Psoas muscle (tissue), 8 donors: ENCODE data around the gene TFF1. TPM values are rescaled to one million over a fixed set of nuclear protein-coding genes. Genes with fewer than 3 reads are reported as not detected.

Experiments used
- ATAC-seq, 4 donors: fragments of 200-7000 bp; cut with Tn5 transposase; one replicate each; pipeline ENCODE4 v1.9.1; 2020; ENCODE audit warnings: moderate library complexity in 3 of 4, mild to moderate bottlenecking in 2 of 4
- DNase-seq, 2 donors: peaks; one replicate each; pipeline ENCODE4 v3.0.0-alpha.2; 2020
- H3K27ac ChIP-seq: fragments of 200-600 bp; one replicate; pipeline ENCODE4 v1.8.0; 2022
- H3K27me3 ChIP-seq, 3 donors: fragments of 200-600 bp in 1 of 3; one replicate each; pipeline versions ENCODE4 v1.6.1 to v1.8.0; 2013 to 2022; ENCODE audit warnings: low read length in 2 of 3, mild to moderate bottlenecking in 2 of 3, moderate library complexity in 1 of 3; ENCODE audit not compliant: insufficient read depth in 3 of 3
- H3K36me3 ChIP-seq, 2 donors: fragments of 200-600 bp in 1 of 2; one replicate each; pipeline versions ENCODE4 v1.6.1 to v1.8.0; 2013 to 2022; ENCODE audit warnings: low read depth in 1 of 2, mild to moderate bottlenecking in 1 of 2, moderate library complexity in 1 of 2; ENCODE audit not compliant: insufficient read depth in 1 of 2
- H3K4me1 ChIP-seq: fragments of 200-600 bp; one replicate; pipeline ENCODE4 v1.8.0; 2022
- H3K4me3 ChIP-seq: fragments of 200-600 bp; one replicate; pipeline ENCODE4 v1.8.0; 2022; ENCODE audit warnings: mild to moderate bottlenecking
- H3K9me3 ChIP-seq: fragments of 200-600 bp; one replicate; pipeline ENCODE4 v1.8.0; 2022
- CTCF ChIP-seq: fragments of 200-600 bp; IDR thresholded peaks from one replicate; pipeline ENCODE4 v1.8.0; 2022; ENCODE audit warnings: antibody characterized with exemption
- WGBS, 3 donors: extraction: QIAGEN DNeasy Blood & Tissue Kit; methylation state at CpG; one replicate each; pipeline versions ENCODE4 v1.1.6 to v1.1.7; 2013; 5-methylcytosine and 5-hydroxymethylcytosine counted together
- intact Hi-C, 2 donors: fragments of 100-400 bp; cut with DNase I; formaldehyde crosslinking; loops; one replicate each; pipeline versions ENCODE4 v1.11.0 to v1.14.2; 2022
- polyA plus RNA-seq, 3 donors: library from polyadenylated mRNA; stranded (reverse); fragments of 200-250 nt; gene quantifications; one replicate each; pipeline ENCODE4 v1.2.3, GENCODE V29; 2013
- total RNA-seq, 4 donors: library from RNA; stranded (reverse); fragmentation: NEBNext Ultra II Directional in 2 of 4; extraction: Animal tissue kit (Norgen Biotek cat#: 25700) in 2 of 4; gene quantifications; one replicate each; pipeline versions ENCODE4 v1.2.1 to v1.2.4, GENCODE V29; 2021 to 2023
- donor health status: healthy with polysubstance abuse.
- donor health status: DM: no; HTN: no; CAD: no; lungs with moderate emphysema.
- donor health status: Bipolar disorder and iron deficiency.
- donor health status: healthy.
- donor health status: DM: yes; HTN: yes; CAD: no.
- donor health status: DM: no; HTN: no; CAD: no.
- donor health status: DM: no; HTN: no; CAD: no.
- donor health status: DM: yes; HTN: yes; CAD: no.

Gene TFF1
- total and polyA plus RNA-seq, 7 donors: 0.16 TPM; not detected in 6

GRCh38 chr21:42390193-42390592, 23.9 kb upstream of the TFF1 start:
- DNase-seq (peak in 1 of 2 donors; percentile 1), ATAC-seq (no peak)
- Histone ChIP-seq H3K4me3 (no peak overlapping the region), H3K27me3 (peaks cover 0 to 44% (median 5%) of the 10 kb centered on the region in 3 donors), H3K36me3 (no peaks in the 10 kb centered on the region), H3K4me1 (no peaks in the 10 kb centered on the region), H3K27ac (no peak overlapping the region), H3K9me3 (no peaks in the 10 kb centered on the region)
- no peak for TF ChIP-seq CTCF
- 71 to 77% (median 73%) methylated on average over 5 of the region's 5 CpGs for WGBS, 3 donors
- intact Hi-C loops: no loop called here

DNA sequence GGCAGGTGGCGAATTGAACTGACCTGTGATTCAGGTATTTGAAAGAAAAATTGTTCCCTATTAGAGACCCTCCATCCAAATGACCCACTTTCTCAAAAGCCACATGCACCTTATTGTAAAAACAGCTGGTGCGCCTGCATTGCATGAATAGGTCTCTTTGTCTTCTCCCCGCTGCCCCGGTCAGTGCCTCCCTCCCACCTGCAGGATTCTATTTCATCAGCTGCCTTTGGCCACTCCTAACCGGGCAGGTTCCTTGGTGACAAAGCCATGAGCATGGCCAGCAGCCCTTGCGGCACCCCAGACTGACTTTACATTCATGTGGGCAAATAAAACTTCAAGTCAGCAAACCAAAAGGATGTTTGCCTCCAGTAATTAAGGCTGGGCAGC, 23.1 kb upstream of the TFF1 start:
- DNase-seq: peak in 1 of 2 donors; percentile 11
- Histone ChIP-seq H3K27me3 (peaks cover 0 to 44% (median 3%) of the 10 kb centered on the region in 3 donors), H3K4me3 (no peak overlapping the region)

GRCh38 chr21:42388740-42389448, 22.6 kb upstream of the TFF1 start:
- no peak for TF ChIP-seq CTCF
- DNase-seq: peak in 1 of 2 donors; percentile 21
- intact Hi-C loops: loop anchor here in 1 of 2 donors (10.0 kb wide), 1 partner anchor 244 kb away; no protein-coding TSS in a partner anchor
- Histone ChIP-seq H3K4me1 (no peaks in the 10 kb centered on the region), H3K27me3 (peaks cover 0 to 44% (median 3%) of the 10 kb centered on the region in 3 donors), H3K36me3 (no peaks in the 10 kb centered on the region), H3K4me3 (no peak overlapping the region), H3K27ac (no peak overlapping the region), H3K9me3 (no peaks in the 10 kb centered on the region)
- ATAC-seq: no peak
- WGBS, 3 donors: 60 to 66% (median 61%) methylated on average over 20 of the region's 20 CpGs

More for the DNA sequence above, 23.1 kb upstream of the TFF1 start:
- WGBS, 3 donors: 52 to 62% (median 55%) methylated on average over 6 of the region's 6 CpGs
- ATAC-seq: no peak
- Histone ChIP-seq H3K4me1 (no peaks in the 10 kb centered on the region), H3K27ac (no peak overlapping the region), H3K36me3 (no peaks in the 10 kb centered on the region), H3K9me3 (no peaks in the 10 kb centered on the region)
- TF ChIP-seq CTCF: no peak
- intact Hi-C loops: loop anchor here in 1 of 2 donors (10.0 kb wide), 1 partner anchor 245 kb away; no protein-coding TSS in a partner anchor

DNA sequence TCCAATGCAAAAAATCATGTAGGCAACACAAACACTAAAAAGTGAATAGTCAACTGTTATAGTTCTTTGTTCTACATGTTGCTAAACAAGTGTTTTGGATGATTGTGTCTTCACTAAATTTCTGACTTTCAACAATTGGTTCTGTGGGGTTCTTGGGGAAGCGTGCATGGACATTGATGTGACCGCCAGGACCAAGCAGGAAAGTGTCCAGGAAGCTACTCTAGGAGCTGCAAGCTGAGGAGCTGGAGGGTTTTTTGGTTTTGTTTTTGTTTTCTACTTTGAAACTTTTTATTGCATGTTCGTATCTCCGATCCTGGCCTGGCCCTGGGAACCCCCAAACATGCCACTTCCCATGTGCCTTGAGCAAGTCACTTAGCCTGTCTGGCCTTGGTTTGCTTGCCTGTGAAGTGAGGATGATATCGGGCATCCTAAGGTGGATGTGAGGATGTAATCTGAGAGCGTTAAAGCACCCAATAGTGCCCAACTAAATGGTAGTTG, 21.6 kb upstream of the TFF1 start:
- no peaks in the 10 kb centered on the region for H3K4me1 ChIP-seq
- no peaks in the 10 kb centered on the region for H3K36me3 ChIP-seq
- H3K27me3 ChIP-seq: peaks cover 0 to 44% (median 5%) of the 10 kb centered on the region in 3 donors
- H3K27ac ChIP-seq: no peak overlapping the region
- no peak for TF ChIP-seq CTCF
- WGBS, 3 donors: 83 to 90% (median 89%) methylated on average over 6 of the region's 6 CpGs
- no peak for ATAC-seq
- intact Hi-C loops: loop anchor here in 1 of 2 donors (10.0 kb wide), 1 partner anchor 243 kb away; no protein-coding TSS in a partner anchor
- no peak overlapping the region for H3K4me3 ChIP-seq
- no peaks in the 10 kb centered on the region for H3K9me3 ChIP-seq
- peak in 1 of 2 donors; percentile 12 for DNase-seq
